SK-N-MC (cell line): ENCODE data around the gene MED25.

Experiments
- EZH2 ChIP-seq: fragments of 200-600 bp; sonication (generic); IDR thresholded peaks from one replicate; pipeline ENCODE4 v1.6.1; 2017; ENCODE audit warnings: antibody characterized with exemption
- FOXP2 ChIP-seq: optimal IDR thresholded peaks from 2 replicates; pipeline ENCODE3; 2011; ENCODE audit warnings: mild to moderate bottlenecking, moderate library complexity; ENCODE audit not compliant: insufficient read depth; ENCODE audit errors: extremely low read length, control extremely low read depth
- POLR2AphosphoS5 ChIP-seq: IDR thresholded peaks from 2 replicates; pipeline ENCODE4 v1.6.1; 2012; ENCODE audit warnings: mild to moderate bottlenecking, low read depth, low read length, borderline replicate concordance

GRCh38 chr19:49839713-49840112, 21.6 kb downstream of the MED25 start:
- TF ChIP-seq POLR2AphosphoS5 (no peak), EZH2 (no peak), FOXP2 (no peak)
